Measurements from ENCODE around the gene PRSS48.

PRSS48 gene

DNA sequence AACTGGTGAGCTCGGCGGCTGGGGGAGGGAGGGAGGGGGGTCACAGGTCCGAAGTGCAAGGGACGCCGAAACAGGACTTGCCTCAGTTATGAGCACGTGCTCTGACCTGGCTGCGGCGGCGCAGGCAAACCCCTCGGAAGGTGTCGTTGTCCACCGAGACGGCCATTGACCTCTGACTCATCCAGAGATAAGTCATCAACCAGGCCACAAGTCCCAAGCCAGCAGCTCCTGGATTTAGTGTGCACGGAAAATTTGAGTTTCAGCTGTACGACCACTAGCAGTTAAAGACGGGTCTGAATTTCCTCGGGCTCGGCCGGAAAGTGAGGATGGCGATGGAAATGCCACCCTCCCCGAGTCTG is 47.8 kb downstream of the PRSS48 start:
- H3K9me3 ChIP-seq (ENCODE audit: low read length), result no peaks in the 10 kb centered on the region
- H4K20me1 ChIP-seq (ENCODE audit: insufficient read depth, low read length), result no peaks in the 10 kb centered on the region
- no peak overlapping the region for H3K4me2 ChIP-seq (ENCODE audit: low read length)
- H3K9me2 ChIP-seq (ENCODE audit: low read depth, low read length), result no peaks in the 10 kb centered on the region
- no peak overlapping the region for H2AFZ ChIP-seq (ENCODE audit: low read length)
- TF ChIP-seq, protein P1, sequence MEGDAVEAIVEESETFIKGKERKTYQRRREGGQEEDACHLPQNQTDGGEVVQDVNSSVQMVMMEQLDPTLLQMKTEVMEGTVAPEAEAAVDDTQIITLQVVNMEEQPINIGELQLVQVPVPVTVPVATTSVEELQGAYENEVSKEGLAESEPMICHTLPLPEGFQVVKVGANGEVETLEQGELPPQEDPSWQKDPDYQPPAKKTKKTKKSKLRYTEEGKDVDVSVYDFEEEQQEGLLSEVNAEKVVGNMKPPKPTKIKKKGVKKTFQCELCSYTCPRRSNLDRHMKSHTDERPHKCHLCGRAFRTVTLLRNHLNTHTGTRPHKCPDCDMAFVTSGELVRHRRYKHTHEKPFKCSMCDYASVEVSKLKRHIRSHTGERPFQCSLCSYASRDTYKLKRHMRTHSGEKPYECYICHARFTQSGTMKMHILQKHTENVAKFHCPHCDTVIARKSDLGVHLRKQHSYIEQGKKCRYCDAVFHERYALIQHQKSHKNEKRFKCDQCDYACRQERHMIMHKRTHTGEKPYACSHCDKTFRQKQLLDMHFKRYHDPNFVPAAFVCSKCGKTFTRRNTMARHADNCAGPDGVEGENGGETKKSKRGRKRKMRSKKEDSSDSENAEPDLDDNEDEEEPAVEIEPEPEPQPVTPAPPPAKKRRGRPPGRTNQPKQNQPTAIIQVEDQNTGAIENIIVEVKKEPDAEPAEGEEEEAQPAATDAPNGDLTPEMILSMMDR (IDR thresholded peaks at IDR 0.05; ENCODE audit: low read length), result no peak
- TF ChIP-seq EZH2 (IDR thresholded peaks at IDR 0.05; ENCODE audit: borderline replicate concordance, low read length), result no peak
- no peaks in the 10 kb centered on the region for H3K4me1 ChIP-seq (ENCODE audit: insufficient read depth, low read length, severe bottlenecking)
- no peak overlapping the region for H3K27ac ChIP-seq (ENCODE audit: low read depth, low read length, poor library complexity, severe bottlenecking)
- H3K36me3 ChIP-seq (ENCODE audit: insufficient read depth, low read length), result no peaks in the 10 kb centered on the region
- no peaks in the 10 kb centered on the region for H3K27me3 ChIP-seq (ENCODE audit: insufficient read depth, low read length)
- H3K9ac ChIP-seq (ENCODE audit: low read length), result no peak overlapping the region
- H3F3A ChIP-seq (ENCODE audit: insufficient read depth, low read length), result no peaks in the 10 kb centered on the region
- H3K79me2 ChIP-seq (ENCODE audit: insufficient read depth, low read length), result no peaks in the 10 kb centered on the region
- no peak overlapping the region for H3K4me3 ChIP-seq (ENCODE audit: low read depth, low read length, poor library complexity, severe bottlenecking)

DNA sequence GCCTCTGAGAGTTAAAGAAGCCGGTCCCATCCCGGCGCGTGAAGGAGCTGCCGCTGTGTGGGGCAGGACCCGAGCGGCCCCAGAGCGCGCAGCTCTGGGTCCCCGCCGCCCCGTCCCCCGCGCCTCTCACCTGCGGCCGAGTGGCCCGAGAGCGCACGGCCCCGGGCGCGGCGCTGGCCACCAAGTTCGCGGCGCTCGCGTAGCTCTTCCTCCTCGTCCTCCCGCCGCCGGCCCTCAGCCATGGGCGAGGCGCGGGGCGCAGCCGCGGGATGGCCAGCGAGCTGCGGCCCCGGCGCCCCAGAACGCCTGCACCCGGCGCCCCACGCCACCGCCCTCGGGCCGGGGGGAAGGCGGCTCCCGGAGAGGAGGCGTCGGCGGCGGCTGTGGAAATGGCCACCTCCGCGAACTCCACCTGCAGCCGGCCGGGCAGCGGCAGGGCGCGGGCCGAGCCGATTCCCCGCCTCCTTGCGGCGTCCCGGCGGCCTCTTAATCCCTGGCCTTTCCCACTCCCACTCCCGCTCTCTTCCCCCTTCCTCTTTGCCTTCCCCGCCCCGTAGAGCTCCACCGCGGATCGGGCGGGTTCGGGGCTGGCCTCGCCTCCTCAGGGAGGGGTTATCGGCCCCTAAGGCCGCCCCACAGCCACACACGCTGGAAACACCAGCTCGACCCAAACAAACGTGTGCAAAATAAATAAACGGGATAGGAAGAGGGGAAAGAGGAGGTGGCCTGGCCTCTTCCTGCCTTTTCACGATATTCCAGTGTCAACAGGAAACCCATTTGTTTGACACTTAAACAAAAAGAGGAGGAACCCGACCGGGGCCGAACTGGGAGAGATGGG is 48.4 kb downstream of the PRSS48 start, which contains the start of gene SH3D19:
Gene SH3D19 (minus strand): TSS at position 495 of the 838 bp plus-strand sequence. CDS start 253 bp downstream, at position 242.
- Histone ChIP-seq H3F3A (ENCODE audit: insufficient read depth, low read length) (no peaks in the 10 kb centered on the region), H3K9me2 (ENCODE audit: low read depth, low read length) (no peaks in the 10 kb centered on the region), H3K4me1 (ENCODE audit: insufficient read depth, low read length, severe bottlenecking) (no peaks in the 10 kb centered on the region), H3K27me3 (ENCODE audit: insufficient read depth, low read length) (no peaks in the 10 kb centered on the region), H3K4me2 (ENCODE audit: low read length) (no peak within 1 kb of the TSS), H2AFZ (ENCODE audit: low read length) (no peak within 1 kb of the TSS), H3K79me2 (ENCODE audit: insufficient read depth, low read length) (no peaks in the 10 kb centered on the region), H3K4me3 (ENCODE audit: low read depth, low read length, poor library complexity, severe bottlenecking) (no peak within 1 kb of the TSS), H3K9ac (ENCODE audit: low read length) (no peak within 1 kb of the TSS), H4K20me1 (ENCODE audit: insufficient read depth, low read length) (no peaks in the 10 kb centered on the region), H3K9me3 (ENCODE audit: low read length) (no peaks in the 10 kb centered on the region), H3K36me3 (ENCODE audit: insufficient read depth, low read length) (no peaks in the 10 kb centered on the region), H3K27ac (ENCODE audit: low read depth, low read length, poor library complexity, severe bottlenecking) (no peak within 1 kb of the TSS)
- TF ChIP-seq, protein P1 (IDR thresholded peaks at IDR 0.05; ENCODE audit: low read length), result no peak
- no peak for TF ChIP-seq EZH2 (IDR thresholded peaks at IDR 0.05; ENCODE audit: borderline replicate concordance, low read length)

DNA sequence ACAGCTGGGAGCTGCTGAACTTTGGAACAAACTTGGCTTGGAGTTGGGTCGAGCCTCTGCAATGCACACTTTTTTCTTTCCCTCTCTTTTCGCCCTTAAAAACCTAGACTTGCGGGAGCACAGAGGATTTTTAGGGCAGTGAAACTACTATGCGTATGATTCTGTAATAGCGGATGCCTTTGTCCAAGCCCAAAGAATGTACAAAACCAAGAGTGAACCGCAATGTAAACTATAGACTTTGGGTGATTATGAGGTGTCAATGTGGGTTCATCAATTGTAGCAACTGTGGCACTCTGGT is 48.9 kb downstream of the PRSS48 start:
- H4K20me1 ChIP-seq (ENCODE audit: insufficient read depth, low read length), result no peaks in the 10 kb centered on the region
- H3K4me3 ChIP-seq (ENCODE audit: low read depth, low read length, poor library complexity, severe bottlenecking), result no peak overlapping the region
- no peaks in the 10 kb centered on the region for H3K4me1 ChIP-seq (ENCODE audit: insufficient read depth, low read length, severe bottlenecking)
- no peak overlapping the region for H3K27ac ChIP-seq (ENCODE audit: low read depth, low read length, poor library complexity, severe bottlenecking)
- H3K4me2 ChIP-seq (ENCODE audit: low read length), result no peak overlapping the region
- no peaks in the 10 kb centered on the region for H3K9me3 ChIP-seq (ENCODE audit: low read length)
- H3K79me2 ChIP-seq (ENCODE audit: insufficient read depth, low read length), result no peaks in the 10 kb centered on the region
- no peak overlapping the region for H2AFZ ChIP-seq (ENCODE audit: low read length)
- no peaks in the 10 kb centered on the region for H3F3A ChIP-seq (ENCODE audit: insufficient read depth, low read length)
- TF ChIP-seq EZH2 (IDR thresholded peaks at IDR 0.05; ENCODE audit: borderline replicate concordance, low read length), result no peak
- TF ChIP-seq, protein P1 (IDR thresholded peaks at IDR 0.05; ENCODE audit: low read length), result no peak
- no peaks in the 10 kb centered on the region for H3K9me2 ChIP-seq (ENCODE audit: low read depth, low read length)
- no peaks in the 10 kb centered on the region for H3K27me3 ChIP-seq (ENCODE audit: insufficient read depth, low read length)
- no peak overlapping the region for H3K9ac ChIP-seq (ENCODE audit: low read length)
- no peaks in the 10 kb centered on the region for H3K36me3 ChIP-seq (ENCODE audit: insufficient read depth, low read length)

Measured in OCI-LY1 (cell line).